NCI-H82 treated with DMSO at 0.1 percent for 48 hours (cell line): Measurements from ENCODE around the gene GDPGP1.
"Not testable (repeated sequence)": the region's sequence is repeated elsewhere in the genome, so short reads cannot be mapped to it uniquely, and the experiment has no call there.

Experiments used
- DNase-seq: peaks from one replicate; lab custom pipeline; 2025; ENCODE audit not compliant: unreplicated experiment; lab: John Stamatoyannopoulos, UW

GDPGP1 gene

DNA sequence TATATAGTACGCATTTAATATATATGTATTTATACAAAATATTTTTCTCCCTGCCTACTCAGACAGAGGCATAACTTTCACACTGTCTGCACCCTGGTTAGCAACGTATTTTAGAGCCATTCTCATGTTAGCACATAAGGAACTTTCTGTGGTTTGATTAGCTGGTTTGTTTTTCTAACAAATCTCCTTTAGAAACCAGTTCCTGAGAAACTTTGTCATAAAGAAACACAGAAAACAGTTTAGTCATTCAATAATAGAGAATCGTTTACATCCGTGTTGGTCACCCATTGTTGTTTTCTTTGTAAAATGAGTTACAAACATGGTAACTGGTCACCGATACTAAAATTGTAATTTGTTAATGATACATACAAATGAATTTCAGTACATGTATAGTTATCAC lies 25.5 kb downstream of the GDPGP1 start:
- no peak for DNase-seq

DNA sequence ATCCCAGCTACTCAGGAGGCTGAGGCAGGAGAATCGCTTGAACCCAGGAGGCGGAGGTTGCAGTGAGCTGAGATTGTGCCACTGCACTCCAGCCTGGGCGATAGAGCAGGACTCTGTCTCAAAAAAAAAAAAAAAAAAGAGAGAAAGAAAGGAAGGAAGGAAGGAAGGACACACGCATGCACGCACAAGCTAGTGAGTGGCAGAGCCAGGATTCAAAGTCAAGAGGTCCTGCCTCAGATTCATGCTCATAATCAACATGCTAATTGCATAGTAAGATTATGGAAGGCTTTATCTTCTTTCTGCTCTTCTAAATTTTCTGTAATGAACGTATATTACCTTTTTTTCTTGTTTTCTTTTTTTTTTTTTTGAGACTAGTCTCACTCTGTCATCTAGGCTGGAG lies 26.7 kb downstream of the GDPGP1 start:
- DNase-seq = not testable (repeated sequence)

DNA sequence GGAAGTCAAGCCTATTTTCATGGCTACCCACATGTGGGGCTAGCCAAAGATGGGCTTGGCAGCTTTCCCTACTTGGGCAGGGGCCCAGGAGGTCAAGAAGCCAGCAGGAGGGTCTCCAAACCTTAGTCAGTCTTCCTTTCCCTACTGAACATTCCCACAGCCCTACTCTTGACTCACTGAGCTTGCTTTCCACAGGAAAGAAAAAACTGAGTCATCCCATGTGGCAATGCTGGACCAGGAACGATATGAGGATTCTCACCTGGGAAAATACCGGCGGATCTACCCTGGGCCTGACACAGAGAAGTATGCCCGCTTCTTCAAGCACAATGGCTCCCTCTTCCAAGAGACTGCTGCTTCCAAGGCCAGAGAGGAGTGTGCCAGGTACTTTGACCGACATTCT lies 27.8 kb downstream of the GDPGP1 start:
- no peak for DNase-seq

DNA sequence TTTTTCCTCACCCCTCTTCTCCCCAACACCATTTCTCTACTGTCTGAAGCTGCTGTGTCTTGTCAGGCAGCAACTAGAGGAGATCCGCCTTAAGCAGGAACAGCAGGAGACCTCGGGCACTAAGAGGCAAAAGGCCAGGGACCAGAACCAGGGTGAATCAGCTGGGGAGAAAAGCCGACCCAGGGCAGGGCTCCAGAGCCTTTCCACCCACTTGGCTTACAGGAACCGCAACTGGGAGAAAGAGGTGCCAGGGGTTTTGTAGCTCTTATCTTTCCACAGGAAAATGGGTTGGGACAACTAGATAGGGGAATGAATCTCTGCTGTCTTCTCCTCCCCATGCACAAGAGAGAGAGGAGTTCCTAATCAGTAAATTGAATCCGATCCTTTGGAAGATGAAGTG lies 28.4 kb downstream of the GDPGP1 start:
- no peak for DNase-seq

DNA sequence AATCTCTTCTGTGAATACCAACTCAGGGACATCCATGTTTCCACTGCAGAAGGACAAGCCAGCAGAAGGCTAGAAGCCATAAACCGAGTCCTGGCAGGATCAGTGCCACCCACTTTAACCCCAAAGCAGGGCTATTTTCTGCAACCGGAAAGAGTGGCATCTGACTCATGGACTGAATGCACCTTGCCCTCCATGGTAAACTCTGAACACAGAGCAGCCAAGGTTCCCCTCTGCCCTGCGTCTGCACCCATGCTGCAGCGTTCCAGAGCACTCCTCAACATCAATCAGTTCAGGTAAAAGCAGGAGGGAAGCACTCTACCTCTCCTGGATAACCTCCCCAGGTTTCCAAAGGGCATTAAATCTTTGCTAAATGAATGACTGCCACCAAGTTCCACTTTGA lies 30.7 kb downstream of the GDPGP1 start:
- DNase-seq = no peak

DNA sequence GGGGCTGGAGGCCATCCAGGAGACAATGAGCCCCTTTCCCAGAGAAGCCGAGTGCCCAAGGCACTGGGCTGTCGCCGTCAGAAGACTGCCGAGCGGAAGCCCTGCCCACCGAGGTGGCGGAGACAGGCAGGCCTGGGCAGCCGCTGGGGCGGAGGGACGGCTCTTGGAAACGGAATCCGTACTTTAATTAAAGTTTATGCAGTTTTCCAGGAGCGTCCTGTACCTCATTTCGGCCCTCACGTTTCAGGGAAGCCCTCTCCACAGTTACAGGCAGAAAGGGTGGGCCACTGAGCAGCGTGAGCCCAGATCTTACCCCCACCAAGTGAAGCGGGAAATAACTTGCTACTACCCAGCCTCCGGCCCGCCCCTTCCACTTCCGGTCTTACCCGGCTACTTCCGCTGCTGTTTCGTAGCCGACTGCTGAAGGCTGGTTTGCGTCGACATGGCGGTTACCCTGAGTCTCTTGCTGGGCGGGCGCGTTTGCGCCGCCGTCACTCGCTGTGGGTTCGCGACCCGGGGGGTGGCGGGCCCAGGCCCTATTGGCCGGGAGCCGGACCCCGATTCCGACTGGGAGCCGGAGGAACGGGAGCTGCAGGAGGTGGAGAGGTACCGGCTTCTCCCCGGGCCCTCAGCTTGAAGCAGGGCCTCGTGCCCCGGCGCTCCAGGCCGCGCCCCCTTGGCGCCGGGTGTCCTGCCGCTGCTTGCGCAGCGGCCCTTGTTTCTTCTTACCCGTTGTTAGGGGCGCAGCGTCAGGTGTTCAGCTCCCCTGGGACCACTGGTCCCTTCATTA lies 31.5 kb downstream of the GDPGP1 start, which contains the start of gene NGRN:
Gene NGRN, plus strand, starts transcription at position 402 of the 790 bp plus-strand sequence. Its CDS starts 41 bp downstream, at position 443.
- peak; percentile 73 for DNase-seq

DNA sequence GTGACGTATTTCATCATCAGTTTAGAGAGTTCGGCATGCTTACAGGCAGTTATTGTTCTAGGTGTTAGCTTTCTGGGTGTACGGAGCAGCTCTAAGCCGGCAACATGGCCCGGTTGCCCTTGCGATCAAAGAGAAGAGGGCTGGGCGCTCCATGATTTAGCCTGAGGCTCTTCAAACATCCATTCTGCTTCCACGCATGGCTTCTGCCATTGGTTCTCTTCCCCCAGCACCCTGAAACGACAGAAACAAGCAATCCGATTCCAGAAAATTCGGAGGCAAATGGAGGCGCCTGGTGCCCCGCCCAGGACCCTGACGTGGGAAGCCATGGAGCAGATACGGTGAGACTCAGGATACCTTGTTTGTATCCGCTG lies 32.0 kb downstream of the GDPGP1 start:
- no peak for DNase-seq

DNA sequence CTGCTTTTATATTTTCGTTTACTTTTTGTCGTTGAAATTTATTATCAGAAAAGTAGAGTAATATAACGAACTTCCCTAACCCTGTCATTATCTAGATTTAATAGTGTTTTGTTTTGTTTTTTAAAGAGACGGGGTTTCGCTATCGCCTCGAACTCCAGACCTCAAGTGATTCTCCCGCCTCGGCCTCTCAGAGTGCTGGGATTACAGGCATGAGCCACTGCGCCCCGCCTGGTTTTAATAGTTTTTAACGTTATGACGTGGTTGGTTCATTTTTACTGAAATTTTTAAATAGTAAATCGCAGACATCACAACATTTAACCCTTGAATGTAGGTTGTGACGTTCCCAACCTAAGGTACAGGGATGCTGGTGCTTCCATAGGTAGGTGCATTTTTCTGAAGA lies 32.5 kb downstream of the GDPGP1 start:
- no peak for DNase-seq

DNA sequence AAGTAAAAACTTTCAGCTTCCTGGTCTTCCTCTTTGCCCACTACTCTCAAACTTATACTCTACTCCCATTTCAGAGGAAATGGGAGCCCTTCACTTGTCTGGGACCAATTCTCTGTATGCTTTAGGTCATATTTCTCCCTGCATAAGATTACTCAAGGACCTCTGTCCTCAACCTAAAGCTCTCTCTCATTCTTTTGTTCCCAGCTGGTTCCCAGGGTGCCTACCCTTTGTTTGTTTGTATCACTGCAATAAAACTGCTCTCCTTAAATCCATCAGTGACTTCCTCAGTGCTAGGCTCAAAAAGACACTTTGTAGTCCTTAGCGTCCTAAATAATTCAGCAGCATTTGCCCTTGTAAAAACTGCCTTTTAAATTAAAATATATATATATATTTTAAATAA lies 34.4 kb downstream of the GDPGP1 start:
- no peak for DNase-seq

DNA sequence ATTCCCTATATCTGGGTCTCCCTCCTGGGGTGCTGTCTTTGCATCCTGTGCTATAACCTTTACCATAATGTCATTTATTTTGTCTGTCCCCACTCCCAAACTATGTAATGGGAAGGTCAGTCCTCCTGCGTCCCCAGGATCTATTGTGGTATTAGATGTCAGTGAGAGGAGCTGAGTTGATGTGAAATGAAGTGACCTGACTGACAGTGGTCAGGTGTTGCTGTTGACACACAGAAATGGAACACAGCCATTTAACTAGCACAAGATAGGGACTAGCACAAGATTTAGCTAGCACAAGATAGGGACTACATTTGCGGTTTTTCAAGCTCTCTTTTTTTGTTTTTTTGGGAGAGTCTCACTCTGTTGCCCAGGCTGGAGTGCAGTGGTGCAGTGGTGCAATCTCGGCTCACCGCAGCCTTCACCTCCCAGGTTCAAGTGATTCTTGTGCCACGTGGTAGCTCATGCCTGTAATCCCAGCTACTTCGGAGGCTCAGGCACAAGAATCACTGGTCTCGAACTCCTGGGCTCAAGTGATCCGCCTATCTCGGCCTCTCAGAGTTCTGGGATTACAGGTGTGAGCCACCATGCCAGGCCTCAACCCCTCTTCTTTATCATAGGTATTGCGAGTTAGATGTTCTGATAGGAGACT lies 36.6 kb downstream of the GDPGP1 start:
- DNase-seq = no peak

DNA sequence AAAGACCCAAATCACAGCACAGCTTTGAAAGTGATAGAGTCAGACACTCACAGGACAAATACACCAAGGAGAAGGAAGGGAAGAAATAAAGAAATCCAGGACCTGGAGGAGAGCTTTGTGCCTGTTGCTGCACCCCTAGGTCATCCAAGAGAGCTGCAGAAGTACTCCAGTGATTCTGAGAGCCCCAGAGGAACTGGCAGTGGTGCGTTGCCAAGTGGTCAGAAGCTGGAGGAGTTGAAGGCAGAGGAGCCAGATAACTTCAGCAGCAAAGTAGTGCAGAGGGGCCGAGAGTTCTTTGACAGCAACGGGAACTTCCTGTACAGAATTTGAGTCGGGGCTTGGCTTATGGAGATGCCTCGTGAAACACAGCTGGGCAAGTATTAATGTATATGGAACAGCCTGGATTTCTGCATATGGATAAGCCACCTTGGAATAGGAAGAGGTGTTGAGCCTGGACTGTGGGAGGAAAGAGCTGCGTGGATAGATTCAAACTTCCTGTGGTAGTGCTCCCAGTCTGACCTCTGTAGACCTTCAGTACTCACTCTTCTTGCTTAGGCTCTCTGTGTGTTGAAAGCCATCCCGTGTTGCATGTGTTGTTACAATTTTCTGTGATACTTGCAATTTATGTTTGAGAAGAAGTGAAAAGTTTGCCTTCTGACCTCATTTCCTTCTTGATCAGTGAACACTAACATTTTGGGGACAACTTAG lies 37.6 kb downstream of the GDPGP1 start:
- no peak for DNase-seq

DNA sequence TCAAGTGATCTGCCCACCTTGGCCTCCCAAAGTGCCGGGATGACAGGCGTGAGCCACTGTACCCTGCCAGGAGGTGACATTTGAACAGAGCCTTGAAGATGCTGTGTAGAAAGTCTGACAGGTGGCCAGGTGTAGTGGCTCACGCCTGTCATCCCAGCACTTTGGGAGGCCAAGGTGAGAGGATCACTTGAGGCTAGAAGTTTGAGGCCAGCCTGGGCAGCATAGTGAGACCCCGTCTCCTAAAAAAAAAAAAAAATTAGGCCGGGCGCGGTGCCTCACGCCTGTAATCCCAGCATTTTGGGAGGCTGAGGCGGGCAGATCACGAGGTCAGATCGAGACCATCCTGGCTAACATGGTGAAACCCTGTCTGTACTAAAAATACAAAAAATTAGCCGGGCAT lies 44.5 kb downstream of the GDPGP1 start:
- not testable (repeated sequence) for DNase-seq

DNA sequence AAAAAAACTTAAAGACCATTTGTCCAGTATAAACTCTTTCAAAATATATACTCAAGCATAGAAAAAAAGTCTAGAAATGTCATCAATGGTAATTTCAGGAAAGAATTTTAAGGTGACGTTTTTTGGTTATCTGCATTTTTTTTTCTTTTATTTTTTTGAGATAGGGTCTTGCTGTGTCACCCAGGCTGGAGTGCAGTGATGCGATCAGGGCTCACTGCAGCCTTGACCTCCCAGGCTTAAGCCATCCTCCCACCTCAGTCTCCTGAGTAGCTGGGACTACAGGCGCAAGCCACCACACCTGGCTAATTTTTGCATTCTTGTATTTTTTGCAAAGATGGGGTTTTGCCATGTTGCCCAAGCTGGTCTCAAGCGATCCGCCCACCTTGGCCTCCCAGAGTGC lies 46.7 kb downstream of the GDPGP1 start:
- DNase-seq = not testable (repeated sequence)

DNA sequence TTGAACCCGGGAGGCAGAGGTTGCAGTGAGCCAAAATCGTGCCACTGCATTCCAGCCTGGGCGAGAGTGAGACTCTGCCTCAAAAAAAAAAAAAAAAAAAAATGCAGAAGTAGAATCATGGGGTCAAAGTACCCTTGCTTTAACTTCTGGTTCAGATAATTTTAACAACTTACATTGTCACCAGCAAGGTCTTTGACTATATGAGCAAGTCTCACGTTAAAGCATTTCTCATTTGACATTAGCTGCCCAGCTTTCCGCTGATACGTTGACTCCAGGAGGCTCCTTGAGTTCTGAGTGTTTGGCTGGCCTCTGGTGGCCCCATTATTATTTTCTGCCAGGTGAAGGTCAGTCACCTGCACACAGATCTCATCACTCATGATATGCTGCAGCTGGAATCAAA lies 47.6 kb downstream of the GDPGP1 start:
- DNase-seq = not testable (repeated sequence)

DNA sequence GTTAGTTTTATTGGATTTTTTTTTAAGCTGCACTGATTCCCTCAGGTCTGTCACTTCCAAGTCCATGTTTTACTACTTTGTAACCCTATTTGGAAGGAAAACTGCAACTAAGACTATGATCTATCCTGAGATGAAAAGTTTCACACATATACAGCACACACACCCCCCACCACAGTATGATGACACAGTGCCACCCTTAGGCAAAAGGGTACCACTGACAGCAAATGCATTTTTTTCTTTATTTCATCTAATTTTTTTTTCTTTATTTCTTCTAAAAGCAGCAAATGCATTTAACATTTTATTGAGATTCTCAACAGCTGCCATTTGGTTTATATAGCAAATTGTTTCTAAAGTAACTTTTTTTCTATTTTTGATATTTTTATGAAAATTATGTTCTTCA lies 52.7 kb downstream of the GDPGP1 start:
- peak; percentile 25 for DNase-seq

DNA sequence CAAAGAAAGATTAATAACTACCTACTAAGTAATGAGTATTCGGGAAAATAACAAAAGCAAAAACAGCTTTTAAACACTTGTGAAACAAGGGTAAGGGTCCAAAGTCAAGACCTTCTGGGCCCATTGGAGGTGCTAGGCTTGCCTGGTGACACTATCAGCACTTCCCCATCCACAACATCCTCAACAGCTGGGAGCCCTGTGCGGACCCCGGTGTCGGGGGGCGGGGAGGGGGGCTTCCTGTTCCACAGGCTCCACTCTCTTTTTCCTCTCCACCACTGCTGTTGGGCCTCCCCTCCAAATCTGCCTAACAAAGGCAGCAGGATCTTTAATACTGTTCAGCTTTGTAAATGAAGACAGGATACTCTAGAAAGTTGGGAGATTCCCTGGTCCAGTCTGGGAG lies 53.1 kb downstream of the GDPGP1 start:
- DNase-seq = no peak

DNA sequence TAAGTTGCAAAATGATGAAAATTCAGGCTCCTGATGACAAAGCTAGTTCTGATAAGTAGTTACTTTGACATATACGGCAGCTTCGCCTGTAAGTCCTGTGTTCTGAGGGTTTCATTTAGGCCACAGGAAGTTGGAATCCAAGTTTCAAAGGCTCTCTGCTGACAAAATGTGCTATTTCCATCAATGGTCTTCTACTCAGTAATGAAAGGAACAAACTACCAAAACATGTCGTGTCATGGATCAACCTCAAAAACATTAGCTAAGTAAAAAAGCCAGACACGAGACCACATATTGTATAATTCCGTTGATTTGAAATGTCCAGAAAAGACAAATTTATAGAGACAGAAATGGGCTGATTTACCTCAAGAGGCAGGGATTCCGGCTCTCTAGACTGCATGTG lies 53.9 kb downstream of the GDPGP1 start:
- DNase-seq = no peak

DNA sequence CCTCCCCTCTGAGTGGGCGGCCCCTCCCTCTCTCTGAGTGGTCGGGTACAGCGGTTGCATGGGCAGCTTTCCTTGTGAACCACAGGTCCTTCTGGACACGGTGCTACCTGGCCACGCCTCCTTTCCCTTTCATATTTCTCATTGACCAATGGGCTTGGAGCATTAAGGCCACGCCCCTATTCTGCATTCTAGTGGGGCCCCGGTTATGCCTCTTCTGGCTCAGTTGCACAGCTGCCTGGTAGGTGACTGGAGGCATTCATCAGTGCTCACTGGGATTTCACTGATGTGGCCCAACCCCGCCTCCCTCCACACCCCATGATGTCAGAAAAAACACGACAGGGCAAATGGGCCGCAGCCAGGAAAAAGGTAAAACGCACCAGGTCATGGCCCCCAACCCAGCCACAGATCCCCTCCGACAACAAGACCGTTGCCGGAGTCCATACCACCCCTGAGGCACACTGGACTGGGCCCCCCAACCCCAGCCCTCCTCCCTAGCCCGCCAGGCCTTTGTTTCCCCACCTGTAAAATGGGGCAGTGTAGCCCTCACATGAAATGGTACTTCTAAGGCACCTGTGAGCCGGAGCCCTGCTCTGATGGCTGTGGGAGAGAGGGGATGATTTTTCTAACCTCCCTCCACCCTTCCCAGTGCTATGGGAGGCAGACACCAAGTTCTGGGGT lies 57.8 kb downstream of the GDPGP1 start:
- peak; percentile 41 for DNase-seq

DNA sequence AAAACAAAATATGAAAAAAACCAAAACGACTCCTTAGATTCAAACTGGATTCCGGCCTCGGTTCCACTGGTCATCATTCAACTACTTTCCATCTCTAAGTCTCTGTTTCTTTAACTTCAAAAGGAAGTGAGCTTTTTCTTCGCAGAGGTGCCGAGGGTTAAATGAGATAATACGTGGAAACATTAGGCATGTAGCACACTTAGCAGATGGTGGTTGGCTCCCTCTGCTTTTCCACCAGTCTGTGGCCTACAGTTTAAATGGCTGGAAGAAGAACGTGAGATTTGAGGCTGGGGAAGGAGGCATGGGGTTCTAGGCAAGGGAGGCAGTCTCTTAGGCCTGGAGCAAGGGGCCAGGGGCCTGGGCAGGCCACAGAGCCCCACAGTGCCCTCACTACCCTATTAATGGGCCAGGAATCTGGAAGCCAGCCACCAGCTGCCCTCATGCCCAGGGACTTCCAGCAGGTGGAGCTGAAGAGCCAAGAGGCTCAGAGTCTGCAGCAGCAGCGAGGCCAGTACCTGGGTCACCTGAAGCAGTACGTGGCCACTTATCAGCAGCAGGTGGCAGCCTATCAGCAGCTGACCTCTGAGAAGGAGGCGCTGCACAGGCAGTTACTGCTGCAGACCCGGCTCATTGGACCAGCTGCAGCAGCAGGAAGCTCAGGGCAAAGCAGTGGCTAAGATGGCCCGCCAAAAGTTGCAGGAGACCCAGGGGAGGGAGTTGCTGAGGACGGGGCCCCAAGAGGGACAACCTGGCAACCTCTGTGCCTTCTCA lies 59.2 kb downstream of the GDPGP1 start:
- DNase-seq = peak; percentile 14

DNA sequence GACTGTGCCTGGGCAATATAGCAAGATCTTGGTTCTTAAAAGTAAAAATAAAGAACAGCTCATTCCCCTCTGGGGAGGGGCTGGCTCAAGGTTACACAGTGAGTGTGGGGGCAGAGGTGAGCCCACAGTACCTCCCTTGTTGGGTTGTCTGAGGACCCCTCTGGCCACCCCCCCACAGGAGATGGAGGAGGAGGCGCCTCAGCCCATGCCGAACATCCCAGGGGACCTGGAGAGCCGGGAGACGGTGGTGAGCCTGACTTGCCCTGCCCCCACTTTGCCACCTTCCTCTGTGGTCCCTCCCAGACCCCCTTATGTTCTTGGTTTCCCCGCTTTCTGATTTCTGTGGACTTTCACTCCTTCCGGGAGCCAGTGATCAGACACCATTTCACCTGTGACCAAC lies 60.1 kb downstream of the GDPGP1 start:
- no peak for DNase-seq
